ENCODE data around the gene HMCN2.
A peak's percentile ranks its signal among the peaks of the same experiment; 100 is the strongest.

The HMCN2 gene

DNA sequence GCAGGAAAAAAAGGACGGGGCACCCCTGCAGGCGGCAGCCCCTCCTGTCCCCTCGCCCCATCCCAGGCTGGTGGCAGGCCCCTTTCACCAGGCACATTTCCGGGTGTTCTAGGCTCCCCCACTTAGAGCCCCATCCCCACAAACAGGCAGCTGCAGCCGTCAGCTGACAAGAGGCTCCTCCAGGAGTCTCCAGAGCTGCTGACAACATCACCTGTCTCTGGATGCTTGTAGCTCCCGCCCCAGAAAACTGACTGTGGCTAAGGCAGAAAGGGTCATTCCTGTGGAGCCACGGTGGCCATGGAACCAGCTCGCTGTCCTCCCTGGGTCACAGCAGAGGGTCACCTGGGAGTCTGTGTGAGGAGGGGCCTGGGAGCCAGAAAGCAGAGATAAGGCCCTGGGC, 50.9 kb downstream of the HMCN2 start:
- no peaks in the 10 kb centered on the region for H3K9me3 ChIP-seq (ENCODE audit: control insufficient read depth in 2 of 2, low read length in 2 of 2)
- peak overlapping the region in 1 of 2 donors; percentile 4 for H3K27ac ChIP-seq (ENCODE audit: low read depth in 2 of 2, low read length in 2 of 2)
- H3K4me1 ChIP-seq (ENCODE audit: control insufficient read depth in 2 of 2, insufficient read depth in 2 of 2, low read length in 2 of 2): peaks cover 4 to 7% of the 10 kb centered on the region in 2 donors
- H3K9ac ChIP-seq (ENCODE audit: low read depth in 1 of 2, low read length in 2 of 2): no peak overlapping the region
- no peak overlapping the region for H3K4me3 ChIP-seq (ENCODE audit: low read length in 2 of 2)
- no peaks in the 10 kb centered on the region for H3K36me3 ChIP-seq (ENCODE audit: control insufficient read depth in 2 of 2, insufficient read depth in 2 of 2, low read length in 2 of 2)
- H3K27me3 ChIP-seq (ENCODE audit: control insufficient read depth in 2 of 2, insufficient read depth in 2 of 2, low read length in 2 of 2): peaks cover 11 to 20% of the 10 kb centered on the region in 2 donors

DNA sequence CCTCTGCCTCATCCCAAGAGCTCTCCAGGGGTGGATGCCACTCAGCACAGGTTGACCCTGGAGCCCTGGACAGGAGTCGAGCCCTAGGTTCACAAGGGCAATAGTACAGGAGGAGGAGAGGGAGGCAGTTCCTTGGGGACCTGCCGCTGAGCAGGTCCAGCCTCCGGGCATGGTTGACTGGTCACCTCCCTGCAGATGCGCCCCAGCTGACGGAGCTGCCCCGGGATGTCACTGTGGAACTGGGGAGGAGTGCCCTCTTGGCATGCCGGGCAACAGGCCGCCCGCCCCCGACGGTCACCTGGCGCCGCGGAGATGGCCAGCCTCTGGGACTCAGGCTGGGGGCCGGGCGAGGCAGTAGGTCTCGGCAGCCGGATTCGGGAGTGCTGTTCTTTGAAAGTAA, 53.7 kb downstream of the HMCN2 start:
- no peak overlapping the region for H3K9ac ChIP-seq (ENCODE audit: low read depth in 1 of 2, low read length in 2 of 2)
- no peaks in the 10 kb centered on the region for H3K9me3 ChIP-seq (ENCODE audit: control insufficient read depth in 2 of 2, low read length in 2 of 2)
- no peaks in the 10 kb centered on the region for H3K36me3 ChIP-seq (ENCODE audit: control insufficient read depth in 2 of 2, insufficient read depth in 2 of 2, low read length in 2 of 2)
- peaks cover 16 to 25% of the 10 kb centered on the region in 2 donors for H3K27me3 ChIP-seq (ENCODE audit: control insufficient read depth in 2 of 2, insufficient read depth in 2 of 2, low read length in 2 of 2)
- peak overlapping the region in 1 of 2 donors; percentile 16 for H3K27ac ChIP-seq (ENCODE audit: low read depth in 2 of 2, low read length in 2 of 2)
- peaks cover 0 to 13% of the 10 kb centered on the region in 2 donors for H3K4me1 ChIP-seq (ENCODE audit: control insufficient read depth in 2 of 2, insufficient read depth in 2 of 2, low read length in 2 of 2)
- H3K4me3 ChIP-seq (ENCODE audit: low read length in 2 of 2): no peak overlapping the region

DNA sequence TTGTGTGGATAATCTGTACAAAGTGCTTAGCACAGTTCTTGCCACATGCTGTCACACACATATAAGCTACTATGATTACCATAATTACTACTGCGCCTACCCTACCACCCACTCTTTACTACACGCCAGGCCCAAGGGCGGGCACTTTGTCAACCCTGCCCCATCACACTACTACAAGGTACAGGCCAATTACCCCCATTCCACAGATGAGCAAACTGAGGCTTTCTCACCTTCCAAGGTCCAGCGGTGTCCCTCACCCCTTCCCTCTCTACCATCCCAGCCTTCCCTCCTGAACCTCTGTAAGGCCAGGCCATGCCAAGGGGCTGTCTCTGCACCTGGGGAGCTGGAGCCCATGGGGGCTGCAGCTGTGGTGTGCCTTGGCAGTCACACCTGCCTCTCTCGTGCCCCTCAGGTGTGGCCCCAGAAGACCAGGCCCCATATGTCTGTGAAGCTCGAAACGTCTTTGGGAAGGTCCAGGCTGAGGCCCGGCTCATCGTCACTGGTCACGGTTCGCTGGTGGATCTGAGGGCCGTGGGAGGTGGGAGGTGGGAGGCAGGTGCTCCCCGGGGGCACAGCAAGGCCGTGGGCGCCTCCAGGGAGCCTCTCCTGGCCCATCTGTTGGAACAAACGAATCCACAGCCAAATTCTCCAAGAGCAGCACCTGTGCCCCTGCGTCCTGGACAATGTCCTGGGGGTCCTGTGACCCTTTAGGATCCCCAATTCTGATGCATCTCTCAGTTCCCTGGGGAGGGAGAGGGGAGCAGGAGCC, 54.6 kb downstream of the HMCN2 start:
- no peak overlapping the region for H3K9ac ChIP-seq (ENCODE audit: low read depth in 1 of 2, low read length in 2 of 2)
- H3K27ac ChIP-seq (ENCODE audit: low read depth in 2 of 2, low read length in 2 of 2): no peak overlapping the region
- H3K9me3 ChIP-seq (ENCODE audit: control insufficient read depth in 2 of 2, low read length in 2 of 2): no peaks in the 10 kb centered on the region
- no peak overlapping the region for H3K4me3 ChIP-seq (ENCODE audit: low read length in 2 of 2)
- peaks cover 0 to 13% of the 10 kb centered on the region in 2 donors for H3K4me1 ChIP-seq (ENCODE audit: control insufficient read depth in 2 of 2, insufficient read depth in 2 of 2, low read length in 2 of 2)
- H3K27me3 ChIP-seq (ENCODE audit: control insufficient read depth in 2 of 2, insufficient read depth in 2 of 2, low read length in 2 of 2): peaks cover 16 to 26% of the 10 kb centered on the region in 2 donors
- no peaks in the 10 kb centered on the region for H3K36me3 ChIP-seq (ENCODE audit: control insufficient read depth in 2 of 2, insufficient read depth in 2 of 2, low read length in 2 of 2)

DNA sequence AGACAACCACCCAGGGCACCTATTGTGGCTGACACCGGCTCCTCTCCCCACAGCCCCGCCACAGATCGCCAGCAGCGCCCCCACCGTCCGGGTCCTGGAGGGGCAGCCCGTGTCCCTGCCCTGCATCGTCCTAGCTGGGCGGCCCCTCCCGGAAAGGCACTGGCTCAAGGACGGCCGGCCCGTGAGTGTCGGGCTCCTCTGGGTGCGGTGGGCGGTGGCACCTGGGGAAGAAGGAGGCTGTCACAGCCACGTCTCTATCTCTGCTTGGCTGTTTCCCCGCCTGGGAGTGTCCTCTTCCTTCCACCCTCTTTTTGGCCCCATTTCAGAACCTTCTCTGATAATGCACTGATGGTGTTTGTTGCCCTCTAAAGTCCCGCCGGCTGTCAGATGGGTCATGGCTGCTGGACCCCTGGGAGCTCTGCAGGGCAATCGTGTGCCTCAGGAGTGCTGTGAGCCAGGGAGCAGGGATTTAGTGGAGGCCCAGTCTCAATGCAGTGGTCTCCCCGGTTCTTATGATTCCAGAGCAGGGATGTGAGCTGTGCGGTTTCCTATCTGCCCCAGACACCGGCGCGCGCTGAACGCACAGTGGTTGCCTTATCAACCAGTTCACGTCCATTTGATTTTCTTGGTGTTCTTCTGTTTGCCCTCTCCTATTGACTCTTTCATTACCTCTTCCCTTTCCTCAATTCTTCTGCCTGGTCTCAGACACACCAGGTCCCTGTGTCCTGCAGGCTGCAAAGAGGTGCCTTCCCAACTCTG, 55.3 kb downstream of the HMCN2 start:
- H3K4me1 ChIP-seq (ENCODE audit: control insufficient read depth in 2 of 2, insufficient read depth in 2 of 2, low read length in 2 of 2): peaks cover 0 to 13% of the 10 kb centered on the region in 2 donors
- H3K9me3 ChIP-seq (ENCODE audit: control insufficient read depth in 2 of 2, low read length in 2 of 2): no peaks in the 10 kb centered on the region
- no peaks in the 10 kb centered on the region for H3K36me3 ChIP-seq (ENCODE audit: control insufficient read depth in 2 of 2, insufficient read depth in 2 of 2, low read length in 2 of 2)
- no peak overlapping the region for H3K4me3 ChIP-seq (ENCODE audit: low read length in 2 of 2)
- H3K9ac ChIP-seq (ENCODE audit: low read depth in 1 of 2, low read length in 2 of 2): no peak overlapping the region
- H3K27ac ChIP-seq (ENCODE audit: low read depth in 2 of 2, low read length in 2 of 2): no peak overlapping the region
- H3K27me3 ChIP-seq (ENCODE audit: control insufficient read depth in 2 of 2, insufficient read depth in 2 of 2, low read length in 2 of 2): peaks cover 16 to 26% of the 10 kb centered on the region in 2 donors

DNA sequence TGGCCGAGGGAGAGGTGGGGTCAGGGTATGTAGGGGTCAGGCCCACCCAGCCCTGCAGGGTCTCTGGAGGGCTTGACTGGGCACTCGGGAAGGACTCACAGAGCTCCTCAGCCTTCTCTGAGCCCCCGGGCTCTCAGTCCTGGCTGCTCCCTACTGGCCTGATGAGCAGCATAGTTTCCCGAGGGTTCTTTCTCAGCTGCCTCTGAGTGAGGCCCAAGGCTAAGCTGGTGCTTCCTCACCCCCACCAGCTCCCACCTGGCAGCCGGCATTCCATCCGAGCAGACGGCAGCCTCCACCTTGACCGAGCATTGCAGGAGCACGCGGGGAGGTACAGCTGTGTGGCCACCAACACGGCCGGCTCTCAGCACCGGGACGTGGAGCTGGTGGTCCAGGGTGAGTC, 56.0 kb downstream of the HMCN2 start:
- Histone ChIP-seq H3K27me3 (ENCODE audit: control insufficient read depth in 2 of 2, insufficient read depth in 2 of 2, low read length in 2 of 2) (peaks cover 16 to 26% of the 10 kb centered on the region in 2 donors), H3K27ac (ENCODE audit: low read depth in 2 of 2, low read length in 2 of 2) (no peak overlapping the region), H3K9me3 (ENCODE audit: control insufficient read depth in 2 of 2, low read length in 2 of 2) (no peaks in the 10 kb centered on the region), H3K4me1 (ENCODE audit: control insufficient read depth in 2 of 2, insufficient read depth in 2 of 2, low read length in 2 of 2) (peaks cover 0 to 13% of the 10 kb centered on the region in 2 donors), H3K9ac (ENCODE audit: low read depth in 1 of 2, low read length in 2 of 2) (no peak overlapping the region), H3K36me3 (ENCODE audit: control insufficient read depth in 2 of 2, insufficient read depth in 2 of 2, low read length in 2 of 2) (no peaks in the 10 kb centered on the region), H3K4me3 (ENCODE audit: low read length in 2 of 2) (no peak overlapping the region)

DNA sequence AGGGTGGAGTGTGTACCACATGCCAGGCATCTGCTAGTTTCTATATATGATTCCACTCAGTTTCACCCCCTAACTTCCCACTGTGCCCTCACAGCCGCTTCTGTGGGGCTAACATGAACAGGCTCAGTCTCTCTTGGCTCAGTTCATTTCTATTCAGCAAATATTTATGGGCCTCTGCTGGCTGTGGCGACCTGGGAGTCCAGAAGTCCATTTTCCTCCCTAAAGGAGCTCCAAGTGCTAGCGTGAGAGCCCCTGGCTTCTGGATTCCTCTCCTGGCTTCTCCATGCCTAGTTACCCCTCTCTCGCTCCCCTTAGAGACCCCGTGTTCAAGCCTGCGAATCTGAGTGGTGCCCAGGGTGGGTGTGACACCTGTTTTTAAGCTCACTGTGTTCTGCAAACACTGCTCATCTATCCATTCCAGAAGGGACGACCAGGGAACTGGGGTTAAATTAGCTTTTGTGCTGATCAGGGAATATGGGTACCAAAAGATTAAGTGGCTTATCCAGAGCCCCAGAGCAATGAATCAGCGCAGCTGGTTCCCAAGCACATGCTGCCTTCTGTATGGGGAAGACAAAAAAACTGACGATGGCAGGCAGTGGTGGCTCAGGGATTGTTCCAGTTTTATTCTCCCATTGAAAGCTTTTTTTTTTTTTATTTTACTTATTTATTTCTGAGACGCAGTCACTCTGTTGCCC, 57.6 kb downstream of the HMCN2 start:
- Histone ChIP-seq H3K4me3 (ENCODE audit: low read length in 2 of 2) (no peak overlapping the region), H3K4me1 (ENCODE audit: control insufficient read depth in 2 of 2, insufficient read depth in 2 of 2, low read length in 2 of 2) (peaks cover 4 to 20% of the 10 kb centered on the region in 2 donors), H3K27me3 (ENCODE audit: control insufficient read depth in 2 of 2, insufficient read depth in 2 of 2, low read length in 2 of 2) (peaks cover 14 to 33% of the 10 kb centered on the region in 2 donors), H3K27ac (ENCODE audit: low read depth in 2 of 2, low read length in 2 of 2) (no peak overlapping the region), H3K36me3 (ENCODE audit: control insufficient read depth in 2 of 2, insufficient read depth in 2 of 2, low read length in 2 of 2) (no peaks in the 10 kb centered on the region), H3K9ac (ENCODE audit: low read depth in 1 of 2, low read length in 2 of 2) (no peak overlapping the region), H3K9me3 (ENCODE audit: control insufficient read depth in 2 of 2, low read length in 2 of 2) (no peaks in the 10 kb centered on the region)

DNA sequence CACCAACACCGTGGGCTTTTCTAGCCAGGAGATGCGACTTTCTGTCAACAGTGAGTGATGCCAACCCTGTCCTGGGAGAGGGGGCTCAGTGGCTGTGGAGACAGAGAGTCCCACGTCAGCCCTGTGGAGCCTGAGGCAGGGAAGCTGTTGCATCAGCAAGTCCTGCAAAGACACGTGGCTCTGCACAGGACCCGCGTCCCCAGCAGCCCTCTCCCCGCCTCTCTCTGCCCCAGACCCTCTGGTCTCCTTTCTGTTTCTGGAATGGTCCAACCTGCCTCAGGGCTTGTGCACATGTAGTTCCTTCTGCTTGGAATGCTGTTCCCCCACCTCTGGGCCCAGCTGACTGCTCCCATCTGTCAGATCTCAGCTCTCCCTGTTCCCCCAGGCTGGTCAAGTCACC, 60.4 kb downstream of the HMCN2 start:
- peaks cover 8 to 29% of the 10 kb centered on the region in 2 donors for H3K27me3 ChIP-seq (ENCODE audit: control insufficient read depth in 2 of 2, insufficient read depth in 2 of 2, low read length in 2 of 2)

DNA sequence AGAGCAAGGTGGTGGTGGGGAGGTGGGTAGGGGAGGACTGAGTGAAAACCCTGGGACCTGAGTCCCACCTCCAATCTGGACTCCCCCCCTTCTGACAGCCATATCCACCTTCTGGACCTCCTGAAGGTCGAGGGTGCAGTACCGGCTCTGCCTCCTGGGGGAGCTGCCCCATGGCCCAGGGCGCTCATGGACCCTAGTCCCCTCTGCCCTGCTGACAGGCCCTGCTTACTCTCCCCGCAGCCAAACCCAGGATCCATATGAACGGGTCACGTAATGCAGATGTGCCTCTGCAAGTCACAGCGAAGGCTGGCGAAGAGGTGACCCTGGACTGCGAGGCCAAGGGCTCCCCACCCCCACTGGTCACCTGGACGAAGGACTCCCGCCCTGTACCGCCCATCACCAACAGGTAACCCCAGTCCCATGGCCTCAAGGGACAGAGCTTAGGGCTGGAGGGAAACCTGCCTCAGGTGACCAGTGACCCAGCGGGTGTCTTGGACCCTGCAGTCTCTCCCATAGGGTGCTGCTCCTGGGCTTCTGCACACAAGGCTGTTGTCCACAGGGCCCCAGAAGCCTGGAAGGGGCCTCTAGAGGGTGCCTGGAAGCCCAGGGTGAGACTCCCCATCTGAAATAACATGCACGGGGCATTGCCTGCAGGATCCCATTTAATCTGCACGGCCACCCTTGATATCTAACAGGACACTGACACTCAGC, 61.7 kb downstream of the HMCN2 start:
- Histone ChIP-seq H3K27ac (ENCODE audit: low read depth in 2 of 2, low read length in 2 of 2) (peak overlapping the region; percentile 73 to 81), H3K4me1 (ENCODE audit: control insufficient read depth in 2 of 2, insufficient read depth in 2 of 2, low read length in 2 of 2) (peaks cover 6 to 16% of the 10 kb centered on the region in 2 donors), H3K9me3 (ENCODE audit: control insufficient read depth in 2 of 2, low read length in 2 of 2) (no peaks in the 10 kb centered on the region), H3K9ac (ENCODE audit: low read depth in 1 of 2, low read length in 2 of 2) (peak overlapping the region in 1 of 2 donors; percentile 26), H3K4me3 (ENCODE audit: low read length in 2 of 2) (no peak overlapping the region), H3K27me3 (ENCODE audit: control insufficient read depth in 2 of 2, insufficient read depth in 2 of 2, low read length in 2 of 2) (peaks cover 4 to 22% of the 10 kb centered on the region in 2 donors), H3K36me3 (ENCODE audit: control insufficient read depth in 2 of 2, insufficient read depth in 2 of 2, low read length in 2 of 2) (no peaks in the 10 kb centered on the region)

More for the DNA sequence above, 60.4 kb downstream of the HMCN2 start:
- no peaks in the 10 kb centered on the region for H3K9me3 ChIP-seq (ENCODE audit: control insufficient read depth in 2 of 2, low read length in 2 of 2)
- no peak overlapping the region for H3K9ac ChIP-seq (ENCODE audit: low read depth in 1 of 2, low read length in 2 of 2)
- peaks cover 4 to 19% of the 10 kb centered on the region in 2 donors for H3K4me1 ChIP-seq (ENCODE audit: control insufficient read depth in 2 of 2, insufficient read depth in 2 of 2, low read length in 2 of 2)
- no peaks in the 10 kb centered on the region for H3K36me3 ChIP-seq (ENCODE audit: control insufficient read depth in 2 of 2, insufficient read depth in 2 of 2, low read length in 2 of 2)
- no peak overlapping the region for H3K4me3 ChIP-seq (ENCODE audit: low read length in 2 of 2)
- no peak overlapping the region for H3K27ac ChIP-seq (ENCODE audit: low read depth in 2 of 2, low read length in 2 of 2)

DNA sequence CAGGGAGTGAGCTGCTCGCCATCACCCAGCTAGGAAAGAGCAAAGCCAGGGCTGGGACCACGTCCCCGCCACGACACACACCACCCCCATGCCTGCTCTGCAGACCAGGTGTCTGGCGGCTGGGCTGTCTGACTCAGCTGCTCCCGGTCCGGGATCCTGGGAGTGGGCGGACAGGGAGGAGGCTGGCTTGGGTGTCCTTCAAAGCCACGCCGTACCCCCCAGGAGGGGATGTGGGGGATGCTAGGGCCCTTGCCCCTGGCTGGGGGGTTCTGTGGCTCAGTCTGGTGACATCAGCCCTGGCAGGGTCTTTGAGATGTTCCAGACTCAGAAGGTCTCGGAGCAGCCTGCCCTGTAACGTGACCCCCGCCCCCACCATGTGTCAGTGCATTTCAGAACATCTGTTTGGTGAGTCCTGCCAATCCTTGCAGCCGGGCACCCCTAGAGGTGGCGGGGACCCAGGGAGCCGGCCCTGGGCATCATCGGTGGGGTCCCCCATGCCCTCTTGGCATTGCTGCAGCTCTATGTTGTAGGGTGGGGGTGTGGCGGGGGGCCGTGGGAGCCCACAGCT, 62.3 kb downstream of the HMCN2 start:
- Histone ChIP-seq H3K27ac (ENCODE audit: low read depth in 2 of 2, low read length in 2 of 2) (peak overlapping the region; percentile 73 to 81), H3K4me1 (ENCODE audit: control insufficient read depth in 2 of 2, insufficient read depth in 2 of 2, low read length in 2 of 2) (peaks cover 6 to 15% of the 10 kb centered on the region in 2 donors), H3K4me3 (ENCODE audit: low read length in 2 of 2) (no peak overlapping the region), H3K9ac (ENCODE audit: low read depth in 1 of 2, low read length in 2 of 2) (peak overlapping the region in 1 of 2 donors; percentile 19), H3K9me3 (ENCODE audit: control insufficient read depth in 2 of 2, low read length in 2 of 2) (no peaks in the 10 kb centered on the region), H3K36me3 (ENCODE audit: control insufficient read depth in 2 of 2, insufficient read depth in 2 of 2, low read length in 2 of 2) (no peaks in the 10 kb centered on the region), H3K27me3 (ENCODE audit: control insufficient read depth in 2 of 2, insufficient read depth in 2 of 2, low read length in 2 of 2) (peaks cover 5 to 22% of the 10 kb centered on the region in 2 donors)

All from mucosa of rectum (tissue), 2 donors.